ENCODE results near the gene NALCN.

DNA sequence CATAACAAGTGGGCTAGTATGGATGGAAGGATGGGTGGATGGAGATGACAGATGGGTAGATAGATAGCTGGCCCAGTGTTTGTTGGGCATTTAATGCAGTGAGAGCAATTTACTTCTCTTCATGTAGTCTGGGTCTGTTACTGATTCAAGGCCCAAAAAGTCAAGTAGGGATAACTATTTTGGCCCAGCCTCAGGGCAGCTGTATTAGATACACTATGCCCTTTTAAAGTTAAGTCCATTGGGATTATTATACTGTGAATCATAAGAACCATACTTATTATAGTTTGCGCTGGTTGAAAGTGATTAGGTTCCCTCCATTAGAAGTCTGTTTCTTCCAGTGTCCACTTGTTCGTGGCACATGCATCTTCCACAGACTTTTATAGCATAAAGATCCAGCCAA is 40.9 kb upstream of the NALCN start:
- TF ChIP-seq, protein P1, sequence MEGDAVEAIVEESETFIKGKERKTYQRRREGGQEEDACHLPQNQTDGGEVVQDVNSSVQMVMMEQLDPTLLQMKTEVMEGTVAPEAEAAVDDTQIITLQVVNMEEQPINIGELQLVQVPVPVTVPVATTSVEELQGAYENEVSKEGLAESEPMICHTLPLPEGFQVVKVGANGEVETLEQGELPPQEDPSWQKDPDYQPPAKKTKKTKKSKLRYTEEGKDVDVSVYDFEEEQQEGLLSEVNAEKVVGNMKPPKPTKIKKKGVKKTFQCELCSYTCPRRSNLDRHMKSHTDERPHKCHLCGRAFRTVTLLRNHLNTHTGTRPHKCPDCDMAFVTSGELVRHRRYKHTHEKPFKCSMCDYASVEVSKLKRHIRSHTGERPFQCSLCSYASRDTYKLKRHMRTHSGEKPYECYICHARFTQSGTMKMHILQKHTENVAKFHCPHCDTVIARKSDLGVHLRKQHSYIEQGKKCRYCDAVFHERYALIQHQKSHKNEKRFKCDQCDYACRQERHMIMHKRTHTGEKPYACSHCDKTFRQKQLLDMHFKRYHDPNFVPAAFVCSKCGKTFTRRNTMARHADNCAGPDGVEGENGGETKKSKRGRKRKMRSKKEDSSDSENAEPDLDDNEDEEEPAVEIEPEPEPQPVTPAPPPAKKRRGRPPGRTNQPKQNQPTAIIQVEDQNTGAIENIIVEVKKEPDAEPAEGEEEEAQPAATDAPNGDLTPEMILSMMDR (conservative IDR thresholded peaks at IDR 0.05 in 1 of 2, IDR thresholded peaks at IDR 0.05 in 1 of 2; ENCODE audit: low read depth in 1 of 2, low read length in 2 of 2): no peak
- no peak for TF ChIP-seq EZH2 (IDR thresholded peaks at IDR 0.05; ENCODE audit: low read length, missing control alignments)

Data from fibroblast of lung (primary cell).